ENCODE results near the gene TEDC1.

Gene TEDC1

GRCh38 chr14:105483300-105484068 lies 7.6 kb upstream of the TEDC1 start:
- no peak for TF ChIP-seq CTCF (IDR thresholded peaks at IDR 0.05)

DNA sequence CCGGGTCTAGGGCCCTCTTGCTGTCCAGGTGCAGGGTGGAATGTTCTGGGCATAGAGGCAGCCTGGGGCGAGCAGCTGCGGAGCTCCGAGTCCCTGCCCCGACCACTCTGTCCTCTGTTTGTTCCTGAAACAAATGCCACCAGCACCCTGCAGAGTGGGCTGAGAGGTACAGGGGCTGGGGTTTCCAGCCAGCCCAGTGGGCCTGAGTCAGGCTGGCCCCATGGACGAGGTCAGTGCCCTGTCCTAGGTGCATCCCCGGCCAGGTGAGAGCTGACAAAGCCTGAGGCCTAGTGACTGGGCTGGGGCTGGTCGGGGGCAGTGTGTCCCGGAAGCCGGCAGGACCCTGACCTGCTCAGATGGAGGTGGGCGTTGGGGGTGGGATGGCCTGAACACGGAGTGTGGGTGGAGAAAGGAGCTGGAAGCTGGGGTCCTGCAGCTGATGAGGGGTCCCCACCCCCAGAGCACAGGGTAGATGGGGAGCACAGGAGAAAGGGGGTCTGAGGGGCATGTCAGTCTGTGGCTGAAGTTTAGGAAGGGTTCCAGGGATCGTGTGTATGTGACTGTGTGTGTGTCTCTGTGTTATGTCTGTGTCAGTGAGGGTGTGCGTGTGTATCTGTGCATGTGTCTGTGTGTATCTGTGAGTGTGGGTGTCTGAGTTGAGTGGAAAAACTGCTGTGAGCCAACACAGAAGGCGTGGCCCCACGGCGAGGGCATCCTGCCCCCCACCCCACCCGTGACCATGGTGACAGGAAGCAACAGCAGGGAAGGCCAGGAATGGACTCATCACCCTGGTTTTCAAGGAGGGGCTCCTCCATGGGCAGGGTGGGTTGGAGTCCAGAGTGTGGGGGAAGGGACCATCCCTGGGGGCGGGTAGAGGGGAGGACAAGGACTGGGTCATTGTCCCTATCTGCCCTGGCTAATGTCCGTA lies 6.7 kb upstream of the TEDC1 start:
- no peak for TF ChIP-seq CTCF (IDR thresholded peaks at IDR 0.05)

DNA sequence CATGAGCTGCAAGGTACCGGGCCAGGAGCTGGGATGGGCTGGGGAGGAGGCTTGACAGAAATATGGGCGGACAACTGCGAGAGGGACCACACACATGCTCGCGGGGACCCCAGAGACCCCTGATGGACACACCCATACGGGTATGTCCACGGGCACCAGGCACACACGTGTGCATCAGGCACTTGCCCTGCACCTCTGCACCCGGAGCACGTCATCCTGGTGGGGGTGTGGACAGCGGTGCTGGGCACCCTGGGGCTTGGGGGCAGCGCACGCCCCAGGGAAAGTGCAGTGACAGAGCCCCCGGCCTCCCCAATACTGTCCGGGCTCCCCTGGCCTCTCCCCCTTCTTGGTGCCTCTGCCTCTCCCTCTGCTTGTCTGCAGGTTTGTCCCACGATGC lies 6.1 kb upstream of the TEDC1 start:
- no peak for TF ChIP-seq CTCF (IDR thresholded peaks at IDR 0.05)

- no peak for TF ChIP-seq CTCF (IDR thresholded peaks at IDR 0.05)
Observed at GRCh38 chr14:105485739-105486162, 5.3 kb upstream of the TEDC1 start.

DNA sequence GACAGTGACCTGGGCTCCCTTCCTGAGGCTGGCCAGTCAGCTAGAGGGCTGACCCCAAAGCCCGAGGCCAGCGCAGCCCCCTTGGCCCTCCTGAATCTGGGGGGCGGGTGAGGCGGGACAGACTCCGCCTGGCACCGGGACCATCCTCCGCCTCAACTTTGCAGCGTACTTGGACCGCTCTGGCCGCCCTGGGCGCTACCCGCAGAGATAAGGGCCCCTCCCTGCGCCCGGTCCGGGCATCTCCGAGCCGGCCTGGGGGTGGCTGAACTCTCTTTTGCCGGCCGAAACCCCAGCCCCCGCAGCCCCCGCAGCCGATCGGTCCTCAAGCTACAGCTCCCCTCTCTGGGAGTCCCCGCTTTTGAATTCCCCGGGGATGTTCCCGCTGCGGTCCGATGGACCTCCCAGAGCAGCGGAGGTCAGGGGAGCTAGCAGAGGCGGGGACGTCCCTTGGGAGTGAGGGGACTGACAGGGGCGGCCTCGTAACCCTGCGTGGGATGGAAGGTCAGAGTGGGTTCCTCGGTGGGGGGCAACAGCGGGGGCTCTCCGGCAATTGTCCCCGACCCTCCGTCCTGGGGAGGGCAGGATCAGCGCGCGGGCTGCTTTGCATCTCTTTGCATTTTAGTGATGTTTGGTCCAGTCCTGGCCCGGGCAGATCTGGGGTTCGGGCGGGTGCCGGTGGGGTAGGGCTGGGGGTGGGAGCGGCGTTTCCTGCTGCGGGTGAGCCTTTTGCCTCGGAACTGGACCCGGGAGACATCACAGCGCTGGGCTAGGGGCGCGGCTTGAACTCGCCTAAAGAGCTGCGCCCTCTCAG lies 4.7 kb upstream of the TEDC1 start, which contains the start of gene CRIP1:
Gene CRIP1, plus strand, starts transcription at position 724 of the 811 bp plus-strand sequence. CDS start 374 bp downstream, outside the sequence.
- no peak for TF ChIP-seq CTCF (IDR thresholded peaks at IDR 0.05)

GRCh38 chr14:105486974-105487448 lies 4.0 kb upstream of the TEDC1 start:
- TF ChIP-seq CTCF (IDR thresholded peaks at IDR 0.05), result no peak

DNA sequence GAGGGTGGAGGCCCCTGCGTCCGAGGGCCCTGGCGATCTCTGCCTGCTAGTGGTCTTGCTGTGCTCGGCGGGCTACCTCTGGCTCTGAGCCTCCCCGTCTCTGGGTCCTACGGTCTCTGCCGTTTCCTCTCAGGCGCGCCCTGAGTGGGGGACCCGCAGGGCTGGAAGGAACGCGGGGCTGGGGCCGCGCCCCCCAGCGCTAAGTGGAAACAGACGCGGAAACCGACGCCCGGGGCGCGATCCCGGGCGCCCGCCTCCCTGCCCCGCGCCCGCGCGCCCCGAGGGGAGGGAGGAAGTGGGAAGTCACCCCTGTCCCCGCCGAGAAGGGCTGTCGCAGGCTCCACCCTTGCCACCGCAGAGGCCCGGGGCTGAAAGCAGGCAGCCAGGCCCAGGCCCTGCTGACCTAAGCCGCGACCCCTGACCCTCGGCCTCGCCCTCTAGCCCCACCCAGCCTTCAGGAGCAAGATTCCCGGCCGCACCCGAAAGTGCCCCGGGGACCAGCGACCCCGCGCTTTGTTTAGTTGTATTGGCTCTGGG lies 3.5 kb upstream of the TEDC1 start:
- no peak for TF ChIP-seq CTCF (IDR thresholded peaks at IDR 0.05)

All from LNCAP (cell line).